ENCODE measurements around the gene ARHGAP45.
A peak's percentile ranks its signal among the peaks of the same experiment; 100 is the strongest.
"Not testable (repeated sequence)": the region's sequence is repeated elsewhere in the genome, so short reads cannot be mapped to it uniquely, and the experiment has no call there.

ARHGAP45 gene

GRCh38 chr19:1106841-1107660, 40.1 kb downstream of the ARHGAP45 start:
- peak; percentile 38 for DNase-seq

- DNase-seq: no peak
These were observed 40.8 kb downstream of the ARHGAP45 start for GRCh38 chr19:1107661-1108261.

- no peak for DNase-seq
These were observed 41.5 kb downstream of the ARHGAP45 start for GRCh38 chr19:1108291-1109031.

DNA sequence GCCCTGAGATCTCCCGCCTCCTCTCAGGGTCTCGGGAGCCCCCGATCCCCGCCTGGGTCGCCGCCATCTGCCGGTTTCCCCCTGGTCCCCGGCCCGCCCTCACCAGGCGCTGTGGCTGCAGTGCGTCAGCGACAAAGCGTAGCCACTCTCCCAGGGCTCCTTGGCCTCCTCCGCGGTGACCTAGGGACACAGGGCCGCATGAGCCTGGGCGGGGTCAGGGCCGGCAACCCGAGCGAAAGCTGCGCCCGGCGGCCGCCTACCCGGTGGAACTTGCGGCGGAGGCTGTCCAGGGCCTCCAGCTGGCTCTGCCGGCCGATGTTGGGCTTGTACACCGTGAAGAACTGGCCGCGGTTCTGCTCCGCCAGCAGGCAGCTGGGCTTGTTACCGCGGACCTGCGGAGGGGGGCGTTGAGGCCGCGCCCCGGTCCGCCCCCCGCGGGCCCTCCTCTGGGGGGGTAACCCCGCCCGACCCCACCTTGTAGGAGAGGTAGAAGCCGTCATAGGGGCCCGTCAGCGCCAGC, 42.1 kb downstream of the ARHGAP45 start:
- no peak for DNase-seq

DNA sequence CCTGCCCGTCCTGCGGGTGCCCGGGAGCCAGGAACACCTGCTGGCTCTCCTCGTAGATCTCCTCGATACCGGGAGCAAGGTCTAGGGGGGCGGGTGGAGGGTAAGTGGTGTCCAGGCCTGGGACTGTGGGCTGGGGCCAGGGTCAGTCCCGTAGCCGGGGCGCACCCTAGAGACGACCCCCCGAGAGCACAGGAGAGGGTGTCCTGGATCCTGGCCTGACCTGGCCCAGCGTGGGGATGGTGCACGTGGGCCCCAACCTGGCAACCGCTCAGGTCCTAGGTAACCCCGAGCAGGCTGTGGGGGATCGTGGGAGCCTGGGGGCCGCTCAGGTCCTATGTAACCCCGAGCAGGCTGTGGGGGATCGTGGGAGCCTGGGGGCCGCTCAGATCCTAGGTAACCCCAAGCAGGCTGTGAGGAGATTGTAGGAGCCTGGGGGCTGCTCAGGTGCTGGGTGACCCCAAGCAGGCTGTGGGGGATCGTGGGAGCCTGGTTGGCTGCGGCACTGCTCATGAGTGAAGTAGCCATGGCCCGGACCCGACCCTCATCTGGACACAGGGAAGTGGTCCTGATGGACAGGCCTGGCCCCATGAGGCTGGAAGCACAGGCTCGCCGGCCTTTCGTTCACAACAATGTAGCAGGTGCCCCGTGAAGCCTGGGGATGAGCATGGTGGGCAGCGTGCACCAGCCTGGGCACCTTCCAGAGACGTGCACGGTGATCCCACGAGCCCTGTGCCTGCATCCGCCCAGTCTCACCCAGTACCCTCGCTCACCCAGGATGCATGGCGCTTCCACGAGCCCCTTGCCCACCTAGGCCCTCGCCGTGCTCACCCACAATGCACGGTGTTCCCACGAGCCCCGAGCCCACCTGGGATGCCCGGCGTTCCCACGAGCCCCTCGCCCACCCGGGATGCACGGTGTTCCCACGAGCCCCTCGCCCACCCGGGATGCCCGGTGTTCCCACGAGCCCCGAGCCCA, 43.0 kb downstream of the ARHGAP45 start:
- DNase-seq: no peak

- DNase-seq: no peak
These were observed 44.1 kb downstream of the ARHGAP45 start for GRCh38 chr19:1110809-1111640.

GRCh38 chr19:1111641-1112267, 44.8 kb downstream of the ARHGAP45 start:
- no peak for DNase-seq

DNA sequence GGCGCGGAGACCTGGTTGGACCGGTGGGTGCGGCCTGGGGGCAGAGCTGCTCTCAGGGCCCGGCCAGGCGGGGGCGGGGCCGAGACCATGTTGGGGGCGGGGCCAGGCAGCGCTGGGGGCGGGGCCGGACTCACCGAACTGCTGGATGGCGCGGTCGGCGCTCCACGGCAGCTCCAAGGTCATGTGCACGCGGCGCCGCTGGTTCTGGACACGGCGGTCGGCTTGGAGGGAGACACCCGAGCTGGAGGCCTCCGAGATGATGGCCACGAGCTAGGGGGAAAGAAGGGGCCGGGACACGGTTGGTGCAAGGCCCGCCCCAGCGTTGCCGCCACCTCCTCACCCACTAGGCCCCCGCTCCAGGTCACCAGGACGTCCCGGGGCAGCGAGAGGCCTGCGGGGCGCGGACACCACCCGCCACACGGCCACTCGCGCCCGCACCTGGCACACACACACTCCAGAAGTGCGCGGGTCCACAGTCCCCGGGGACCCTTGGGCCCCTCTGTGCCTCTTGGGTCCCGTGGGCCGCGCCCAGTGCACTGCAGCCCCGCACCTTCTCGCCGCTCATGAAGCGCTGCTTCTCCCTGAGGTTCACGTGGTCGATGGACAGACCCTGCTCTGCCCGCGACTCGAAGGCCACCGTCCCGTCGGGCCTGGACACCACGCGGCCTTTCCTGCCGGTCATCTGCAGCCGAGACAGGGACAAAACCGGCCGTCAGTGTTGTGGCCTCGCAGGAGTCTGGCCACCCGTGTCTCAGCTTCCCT, 45.5 kb downstream of the ARHGAP45 start:
- DNase-seq: no peak

DNA sequence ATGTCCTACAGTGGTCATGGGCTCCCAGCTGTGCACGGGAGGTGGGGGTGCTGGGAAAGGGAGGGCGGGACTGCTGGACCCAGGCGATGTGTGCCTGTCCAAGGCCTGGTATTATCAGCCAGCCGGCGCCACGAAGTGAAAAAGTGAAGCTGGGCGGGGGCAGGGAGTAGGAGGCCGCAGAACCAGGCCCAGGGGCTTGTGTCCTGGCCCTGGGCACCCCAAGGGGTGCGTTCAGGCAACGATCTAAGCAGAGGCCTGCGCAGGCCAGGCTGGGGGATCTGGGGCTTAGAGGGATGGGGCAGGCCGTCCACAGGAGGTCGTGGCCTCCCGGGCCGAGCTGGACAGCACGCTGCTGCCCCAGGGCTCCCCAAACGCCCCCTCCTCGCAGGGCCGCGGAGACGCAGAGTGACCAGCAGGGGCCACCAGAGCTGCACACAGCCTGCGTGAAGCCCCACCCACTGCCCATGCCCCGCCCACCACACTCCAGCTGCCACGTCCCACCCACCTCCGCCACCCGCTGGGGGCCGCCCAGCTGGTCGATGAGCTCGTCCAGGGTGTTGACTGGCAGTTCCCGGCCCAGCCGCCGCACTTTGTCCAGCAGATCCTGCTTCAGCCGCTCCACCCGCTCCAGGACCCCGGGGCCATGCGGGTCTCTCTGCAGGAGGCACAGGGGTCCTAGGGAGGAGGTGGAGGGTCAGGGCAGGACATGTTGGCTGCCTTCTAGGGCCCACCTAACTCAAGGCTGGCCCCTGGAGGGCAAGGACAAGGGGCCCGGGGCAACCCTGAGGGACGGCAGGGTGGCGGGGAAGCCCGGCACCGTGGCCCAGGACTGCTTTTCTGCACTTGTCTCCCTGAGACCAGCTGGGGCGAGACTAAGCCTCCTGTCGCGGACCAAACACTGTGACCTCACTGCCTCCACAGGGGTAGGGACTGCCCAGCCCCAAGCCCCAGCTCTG, 46.3 kb downstream of the ARHGAP45 start:
- peak; percentile 95 for DNase-seq

DNA sequence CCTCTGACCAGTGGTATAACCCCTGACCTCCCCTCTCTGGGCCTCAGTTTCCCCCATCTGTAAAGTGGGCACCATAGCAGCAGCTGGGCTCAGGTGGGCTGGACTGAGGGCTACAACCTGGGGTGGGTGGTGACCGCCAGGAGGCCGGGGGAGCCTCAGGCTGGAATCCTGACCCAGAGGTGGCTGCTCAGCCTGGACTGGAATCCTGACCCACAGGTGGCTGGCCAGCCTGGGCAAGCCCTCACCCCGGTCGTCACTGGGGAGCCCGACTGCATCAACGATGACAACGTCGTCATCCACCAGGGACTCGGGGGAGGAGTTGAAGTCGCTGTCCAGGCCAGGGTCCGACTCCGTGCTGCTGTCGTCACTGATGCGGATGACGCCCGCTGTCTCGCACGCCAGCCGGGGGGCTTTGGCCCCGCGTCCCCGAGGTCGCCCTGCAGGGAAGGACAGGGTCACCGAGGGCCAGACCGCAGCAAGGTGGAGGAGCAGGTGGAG, 47.1 kb downstream of the ARHGAP45 start:
- DNase-seq: no peak

GRCh38 chr19:1114728-1115127, 47.8 kb downstream of the ARHGAP45 start:
- DNase-seq: not testable (repeated sequence)

DNA sequence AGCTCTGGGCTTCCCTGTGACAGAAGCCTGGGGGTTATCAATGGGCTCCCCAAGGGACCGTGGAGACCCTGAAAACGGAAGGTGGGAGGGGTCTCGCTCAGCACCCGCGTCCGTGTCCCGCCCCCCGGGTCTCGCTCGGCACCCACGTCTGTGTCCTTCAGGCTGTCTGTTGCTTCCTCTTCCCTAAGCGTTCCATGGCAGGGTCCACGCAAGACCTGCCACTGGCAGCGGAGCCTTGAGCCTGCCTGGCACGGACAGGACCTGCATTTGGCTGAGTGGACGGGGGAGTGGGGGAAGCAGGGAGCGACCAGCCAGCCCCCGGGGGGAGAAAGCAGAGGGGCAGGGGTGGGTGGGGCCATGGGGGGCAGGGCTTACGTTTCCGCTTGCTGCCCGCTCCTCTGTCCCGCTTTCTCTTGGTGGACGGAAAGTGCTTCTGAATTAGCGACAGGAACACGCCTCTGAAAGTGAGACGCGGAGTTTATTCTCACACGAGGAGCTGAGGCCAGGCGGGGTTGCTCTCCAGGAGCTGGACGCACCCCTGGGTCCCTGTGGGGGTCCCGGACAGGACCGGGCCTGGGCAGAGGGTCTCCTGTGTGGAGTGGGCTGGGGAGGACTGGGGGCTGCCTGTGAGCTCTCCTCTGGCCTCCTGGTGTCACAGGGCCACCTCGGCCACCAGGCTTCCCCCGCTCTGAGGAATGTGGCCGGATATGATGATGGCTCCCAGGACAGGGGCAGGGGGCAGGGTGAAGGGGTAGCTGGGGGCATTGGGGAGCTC, 48.9 kb downstream of the ARHGAP45 start:
- no peak for DNase-seq

GRCh38 chr19:1116726-1117581, 50.0 kb downstream of the ARHGAP45 start:
- DNase-seq: no peak

- no peak for DNase-seq
These were observed 50.7 kb downstream of the ARHGAP45 start for GRCh38 chr19:1117654-1118053.

GRCh38 chr19:1118999-1119398, 52.0 kb downstream of the ARHGAP45 start:
- DNase-seq: no peak

- no peak for DNase-seq
These were observed 52.7 kb downstream of the ARHGAP45 start for GRCh38 chr19:1119475-1120217.

Data from suppressor macrophage treated with lipopolysaccharide for 4 hours (primary cell).